RWPE2 (cell line): ENCODE results near the gene USP2.

Source experiments
- ATAC-seq: fragments of 200-7000 bp; cut with Tn5 transposase; 3 replicates; pipeline ENCODE4 v1.9.1; 2021; ENCODE audit warnings: low read depth
- DNase-seq: peaks from one replicate; pipeline ENCODE4 v3.0.0-alpha.2; 2020; ENCODE audit warnings: low spot score
- H3K27ac ChIP-seq: fragments of 450-650 bp; 2 replicates; pipeline ENCODE4 v1.5.1; 2017; ENCODE audit warnings: mild to moderate bottlenecking; ENCODE audit not compliant: poor library complexity, severe bottlenecking
- H3K27me3 ChIP-seq: fragments of 250-450 bp; sonication (Bioruptor Pico); 2 replicates; pipeline ENCODE4 v1.5.1; 2021; ENCODE audit warnings: mild to moderate bottlenecking, moderate library complexity; ENCODE audit not compliant: insufficient read depth, poor library complexity, severe bottlenecking
- H3K36me3 ChIP-seq: fragments of 250-450 bp; sonication (Bioruptor Pico); 2 replicates; pipeline ENCODE4 v1.5.1; 2020; ENCODE audit warnings: low read depth, mild to moderate bottlenecking, moderate library complexity
- H3K4me1 ChIP-seq: fragments of 250-450 bp; sonication (Bioruptor Pico); 2 replicates; pipeline ENCODE4 v1.5.1; 2021; ENCODE audit warnings: mild to moderate bottlenecking, moderate library complexity; ENCODE audit not compliant: insufficient read depth, poor library complexity, severe bottlenecking
- H3K4me3 ChIP-seq: fragments of 250-450 bp; sonication (Bioruptor Pico); 2 replicates; pipeline ENCODE4 v1.5.1; 2021; ENCODE audit warnings: mild to moderate bottlenecking, moderate library complexity; ENCODE audit not compliant: severe bottlenecking
- H3K9me3 ChIP-seq: fragments of 250-450 bp; sonication (Bioruptor Pico); 2 replicates; pipeline ENCODE4 v1.5.1; 2021; ENCODE audit warnings: mild to moderate bottlenecking, moderate library complexity; ENCODE audit not compliant: severe bottlenecking
- CTCF ChIP-seq: fragments of 450-650 bp; IDR thresholded peaks from one replicate; pipeline ENCODE4 v1.5.1; 2017; ENCODE audit warnings: mild to moderate bottlenecking, moderate library complexity; ENCODE audit not compliant: poor library complexity, severe bottlenecking

Gene USP2

DNA sequence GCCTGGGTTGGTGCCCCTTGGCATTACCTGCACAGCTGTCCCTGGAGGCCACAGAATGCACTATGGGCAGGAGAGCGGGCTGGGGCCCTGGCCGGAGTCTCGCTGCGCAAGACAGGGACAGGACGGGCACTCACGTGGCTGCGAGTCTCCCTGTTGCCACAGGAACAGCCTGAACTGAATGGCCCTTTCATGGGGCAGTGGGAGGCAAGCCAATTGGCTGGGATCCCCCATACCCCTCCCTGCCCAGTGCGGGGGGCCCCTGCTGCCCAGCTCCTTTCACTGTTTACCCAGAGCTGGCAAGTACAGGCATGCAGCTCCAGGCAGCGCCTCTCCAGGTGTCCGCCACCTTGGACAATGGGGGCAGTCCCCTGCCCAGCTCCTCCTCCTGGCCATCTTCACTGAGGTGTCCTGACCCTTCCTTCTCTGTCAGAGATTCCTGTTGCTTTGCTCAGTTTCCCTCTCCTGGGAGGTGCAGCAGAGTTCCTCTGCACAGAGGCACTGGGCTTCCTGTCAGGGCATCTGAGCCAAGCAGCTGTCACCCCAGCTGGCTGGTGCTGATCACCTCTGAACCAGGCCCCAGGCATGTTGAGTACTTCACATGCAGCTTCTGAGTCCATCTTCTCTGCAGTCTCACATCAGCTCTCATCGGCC lies 5.2 kb downstream of the USP2 start:
- no peak for TF ChIP-seq CTCF
- Histone ChIP-seq H3K9me3 (no peaks in the 10 kb centered on the region), H3K27ac (peak overlapping the region; percentile 36), H3K4me3 (no peak overlapping the region), H3K36me3 (no peaks in the 10 kb centered on the region), H3K4me1 (peaks cover 29% of the 10 kb centered on the region), H3K27me3 (no peaks in the 10 kb centered on the region)
- ATAC-seq, result peak; percentile 66
- peak; percentile 77 for DNase-seq

DNA sequence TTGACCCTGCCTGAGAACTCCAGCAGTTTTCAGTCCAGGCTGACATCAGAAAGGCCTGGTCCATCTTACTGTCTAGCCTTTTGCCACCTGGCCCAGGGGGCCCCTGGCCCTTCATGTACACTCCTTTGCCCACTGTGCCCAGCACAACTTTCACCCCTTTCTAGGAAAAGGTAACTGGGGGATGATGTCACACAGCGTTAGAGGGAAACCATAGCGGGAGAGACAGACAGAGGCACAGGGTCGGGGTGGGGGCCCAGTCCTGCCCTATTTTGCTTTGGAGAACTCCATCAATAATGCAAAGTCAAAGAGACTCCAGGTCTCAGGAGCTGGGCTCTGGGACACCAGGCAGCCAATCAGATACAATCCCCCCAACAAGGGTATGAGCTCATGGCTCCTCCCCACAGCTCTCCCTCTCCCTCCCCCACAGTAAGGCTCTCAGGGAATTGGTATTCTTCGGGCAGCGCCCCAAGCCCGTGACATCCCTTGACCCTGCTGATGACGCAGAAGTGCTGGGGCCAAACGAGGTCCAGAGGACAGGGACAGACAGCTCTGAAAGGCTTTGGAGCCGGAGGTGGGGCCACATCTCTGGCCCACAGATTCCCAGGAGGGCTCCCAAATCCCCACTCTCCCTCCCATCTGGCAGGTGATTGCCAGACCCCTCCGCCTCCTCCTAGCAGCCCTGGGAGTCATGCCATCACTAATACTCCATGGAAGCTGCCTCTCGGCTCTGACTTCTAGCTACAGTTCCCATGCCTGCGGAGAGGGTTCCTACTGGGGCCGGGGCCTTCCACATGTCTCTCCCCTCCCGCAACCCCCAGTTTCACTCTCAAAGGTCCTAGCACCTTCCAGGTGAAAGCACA lies 5.9 kb downstream of the USP2 start:
- H3K36me3 ChIP-seq, result no peaks in the 10 kb centered on the region
- no peak for ATAC-seq
- no peaks in the 10 kb centered on the region for H3K9me3 ChIP-seq
- no peak for TF ChIP-seq CTCF
- H3K27me3 ChIP-seq, result no peaks in the 10 kb centered on the region
- H3K27ac ChIP-seq, result peak overlapping the region; percentile 36
- no peak for DNase-seq
- H3K4me3 ChIP-seq, result no peak overlapping the region
- peaks cover 29% of the 10 kb centered on the region for H3K4me1 ChIP-seq

GRCh38 chr11:119374632-119375336 lies 6.7 kb downstream of the USP2 start:
- ATAC-seq, result no peak
- H3K9me3 ChIP-seq, result no peaks in the 10 kb centered on the region
- no peak for TF ChIP-seq CTCF
- no peaks in the 10 kb centered on the region for H3K27me3 ChIP-seq
- H3K4me3 ChIP-seq, result no peak overlapping the region
- peaks cover 29% of the 10 kb centered on the region for H3K4me1 ChIP-seq
- H3K36me3 ChIP-seq, result no peaks in the 10 kb centered on the region
- no peak for DNase-seq
- no peak overlapping the region for H3K27ac ChIP-seq

- Histone ChIP-seq H3K36me3 (no peaks in the 10 kb centered on the region), H3K27ac (no peak overlapping the region), H3K9me3 (no peaks in the 10 kb centered on the region), H3K4me1 (peaks cover 33% of the 10 kb centered on the region), H3K27me3 (no peaks in the 10 kb centered on the region), H3K4me3 (no peak overlapping the region)
- DNase-seq (no peak), ATAC-seq (peak; percentile 30; the same call in 1 of the 3 replicates)
- peak; percentile 77 for TF ChIP-seq CTCF
These were observed 7.4 kb downstream of the USP2 start for GRCh38 chr11:119373921-119374631.
